Upper lobe of left lung (tissue), 6 donors: ENCODE data around the gene S100P. TPM values are rescaled to one million over a fixed set of nuclear protein-coding genes. Genes with fewer than 3 reads are reported as not detected.

ENCODE experiments used
- ATAC-seq, 2 donors: fragments of 200-7000 bp; cut with Tn5 transposase; one replicate each; pipeline ENCODE4 v1.9.1; 2022; ENCODE audit warnings: mild to moderate bottlenecking in 2 of 2, moderate library complexity in 2 of 2; ENCODE audit not compliant: low FRiP score in 2 of 2
- DNase-seq, 2 donors: peaks; one replicate each; pipeline ENCODE4 v3.0.0-alpha.2; 2019 to 2020
- H3K27ac ChIP-seq, 4 donors: fragments of 200-600 bp; sonication (generic); one replicate each; pipeline ENCODE4 v1.5.1; 2016 to 2019
- H3K27me3 ChIP-seq, 4 donors: fragments of 200-600 bp; sonication (generic); one replicate each; pipeline ENCODE4 v1.5.1; 2017 to 2019
- H3K36me3 ChIP-seq, 4 donors: fragments of 200-600 bp; sonication (generic); one replicate each; pipeline ENCODE4 v1.5.1; 2016 to 2019
- H3K4me1 ChIP-seq, 4 donors: fragments of 200-600 bp; sonication (generic); one replicate each; pipeline ENCODE4 v1.5.1; 2018 to 2019
- H3K4me3 ChIP-seq, 4 donors: fragments of 200-600 bp; sonication (generic); one replicate each; pipeline ENCODE4 v1.5.1; 2017 to 2019; ENCODE audit warnings: mild to moderate bottlenecking in 2 of 4, moderate library complexity in 1 of 4
- H3K9me3 ChIP-seq, 4 donors: fragments of 200-600 bp; sonication (generic); one replicate each; pipeline ENCODE4 v1.5.1; 2018 to 2019
- CTCF ChIP-seq, 6 experiments: fragments of 450-650 bp in 4 of 6; fragments of 200-600 bp in 2 of 6; sonication (generic) in 2 of 6; IDR thresholded peaks; one replicate each; pipeline ENCODE4 v1.5.1; 2016 to 2019; ENCODE audit warnings: antibody characterized with exemption in 6 of 6
- EP300 ChIP-seq, 4 donors: sonication (generic); formaldehyde crosslinking; IDR thresholded peaks; one replicate each; pipeline ENCODE4 v1.5.1; 2017; ENCODE audit warnings: antibody characterized with exemption in 4 of 4, control low read depth in 2 of 4
- POLR2A ChIP-seq, 4 donors: fragments of 450-650 bp; IDR thresholded peaks; one replicate each; pipeline ENCODE4 v1.5.1; 2016 to 2017; ENCODE audit warnings: antibody characterized with exemption in 4 of 4, mild to moderate bottlenecking in 2 of 4
- POLR2AphosphoS5 ChIP-seq, 2 donors: sonication (generic); formaldehyde crosslinking; IDR thresholded peaks; one replicate each; pipeline ENCODE4 v1.5.1; 2017; ENCODE audit warnings: antibody characterized with exemption in 2 of 2
- WGBS, 2 donors: methylation state at CpG; one replicate each; pipeline ENCODE4 v1.1.5; 2017 to 2018; 5-methylcytosine and 5-hydroxymethylcytosine counted together
- total RNA-seq, 6 donors: library from RNA; depleted of rRNA in 4 of 6; stranded (reverse); fragments of >200 nt in 4 of 6; gene quantifications; one replicate each; pipeline versions ENCODE4 v1.1.0 to v1.2.1, GENCODE V29; 2016 to 2021
- donor health status: DM: no; HTN: no; CAD: no; lungs with moderate emphysema.
- donor health status: DM: no; HTN: yes; CAD: no; lungs with severe emphysema.

The S100P gene
- total RNA-seq, 6 donors from 2014 or later = 4.1 to 22.4 (median 13.3) TPM; not detected in 2

- WGBS, 2 donors = 68 to 83% methylated on average over 7 to 8 of the region's 8 CpGs
- TF ChIP-seq POLR2A (IDR thresholded peaks at IDR 0.05) = no peak
- no peak for TF ChIP-seq CTCF (IDR thresholded peaks at IDR 0.05)
- TF ChIP-seq POLR2AphosphoS5 (IDR thresholded peaks at IDR 0.05) = no peak
- no peak for TF ChIP-seq EP300 (IDR thresholded peaks at IDR 0.05)
- ATAC-seq = no peak
- Histone ChIP-seq H3K27me3 (no peaks in the 10 kb centered on the region), H3K4me3 (no peak overlapping the region), H3K36me3 (no peaks in the 10 kb centered on the region), H3K4me1 (peaks cover 24 to 34% (median 24%) of the 10 kb centered on the region in 4 donors), H3K27ac (no peak overlapping the region), H3K9me3 (no peaks in the 10 kb centered on the region)
- no peak for DNase-seq
Measured at GRCh38 chr4:6719611-6720179, 26.0 kb downstream of the S100P start.

GRCh38 chr4:6720202-6720699 is 26.6 kb downstream of the S100P start:
- Histone ChIP-seq H3K27ac (no peak overlapping the region), H3K9me3 (no peaks in the 10 kb centered on the region), H3K36me3 (no peaks in the 10 kb centered on the region), H3K27me3 (no peaks in the 10 kb centered on the region), H3K4me1 (peaks cover 24 to 33% (median 24%) of the 10 kb centered on the region in 4 donors), H3K4me3 (no peak overlapping the region)
- peak; percentile 73 to 83 for ATAC-seq
- DNase-seq = peak; percentile 74 to 88
- TF ChIP-seq EP300 (IDR thresholded peaks at IDR 0.05) = no peak
- TF ChIP-seq CTCF (IDR thresholded peaks at IDR 0.05) = peak; percentile 89 to 95 (median 92)
- 6% methylated on average over 13 of the region's 14 CpGs for WGBS, 2 donors

- Histone ChIP-seq H3K4me3 (no peak overlapping the region), H3K27me3 (no peaks in the 10 kb centered on the region), H3K9me3 (no peaks in the 10 kb centered on the region), H3K36me3 (no peaks in the 10 kb centered on the region), H3K4me1 (peaks cover 18 to 27% (median 19%) of the 10 kb centered on the region in 4 donors), H3K27ac (no peak overlapping the region)
- DNase-seq (no peak), ATAC-seq (no peak)
- TF ChIP-seq POLR2AphosphoS5 (IDR thresholded peaks at IDR 0.05) = no peak
- no peak for TF ChIP-seq EP300 (IDR thresholded peaks at IDR 0.05)
- TF ChIP-seq CTCF (IDR thresholded peaks at IDR 0.05) = no peak
- TF ChIP-seq POLR2A (IDR thresholded peaks at IDR 0.05) = no peak
- WGBS, 2 donors = 93 to 98% methylated on average over 10 of the region's 10 CpGs
Measured at GRCh38 chr4:6721121-6721520, 27.4 kb downstream of the S100P start.

- 88 to 96% methylated on average over 3 to 12 of the region's 12 CpGs for WGBS, 2 donors
- DNase-seq (peak in 1 of 2 donors; percentile 46), ATAC-seq (no peak)
- Histone ChIP-seq H3K36me3 (no peaks in the 10 kb centered on the region), H3K4me1 (peaks cover 7 to 11% (median 8%) of the 10 kb centered on the region in 4 donors), H3K27me3 (no peaks in the 10 kb centered on the region), H3K27ac (no peak overlapping the region), H3K9me3 (no peaks in the 10 kb centered on the region), H3K4me3 (no peak overlapping the region)
- no peak for TF ChIP-seq CTCF (IDR thresholded peaks at IDR 0.05)
- TF ChIP-seq POLR2A (IDR thresholded peaks at IDR 0.05) = no peak
- no peak for TF ChIP-seq POLR2AphosphoS5 (IDR thresholded peaks at IDR 0.05)
- TF ChIP-seq EP300 (IDR thresholded peaks at IDR 0.05) = no peak
Measured at GRCh38 chr4:6722891-6723290, 29.2 kb downstream of the S100P start.

GRCh38 chr4:6723851-6724250 is 30.2 kb downstream of the S100P start:
- 86 to 97% methylated on average over 7 to 8 of the region's 8 CpGs for WGBS, 2 donors
- H3K36me3 ChIP-seq = no peaks in the 10 kb centered on the region
- no peaks in the 10 kb centered on the region for H3K9me3 ChIP-seq
- TF ChIP-seq POLR2A (IDR thresholded peaks at IDR 0.05) = no peak
- TF ChIP-seq POLR2AphosphoS5 (IDR thresholded peaks at IDR 0.05) = no peak
- TF ChIP-seq CTCF (IDR thresholded peaks at IDR 0.05) = no peak
- no peak for TF ChIP-seq EP300 (IDR thresholded peaks at IDR 0.05)
- H3K27me3 ChIP-seq = no peaks in the 10 kb centered on the region
- ATAC-seq (no peak), DNase-seq (no peak)
- no peak overlapping the region for H3K4me3 ChIP-seq
- peaks cover 5 to 7% (median 7%) of the 10 kb centered on the region in 4 donors for H3K4me1 ChIP-seq
- no peak overlapping the region for H3K27ac ChIP-seq
